Measurements from ENCODE around the gene TAF15. TPM values are rescaled to one million over a fixed set of nuclear protein-coding genes. Genes with fewer than 3 reads are reported as not detected.

Gene TAF15
- total RNA-seq, 4 donors from 2014 or later = 25.2 to 39.5 (median 31.6) TPM

DNA sequence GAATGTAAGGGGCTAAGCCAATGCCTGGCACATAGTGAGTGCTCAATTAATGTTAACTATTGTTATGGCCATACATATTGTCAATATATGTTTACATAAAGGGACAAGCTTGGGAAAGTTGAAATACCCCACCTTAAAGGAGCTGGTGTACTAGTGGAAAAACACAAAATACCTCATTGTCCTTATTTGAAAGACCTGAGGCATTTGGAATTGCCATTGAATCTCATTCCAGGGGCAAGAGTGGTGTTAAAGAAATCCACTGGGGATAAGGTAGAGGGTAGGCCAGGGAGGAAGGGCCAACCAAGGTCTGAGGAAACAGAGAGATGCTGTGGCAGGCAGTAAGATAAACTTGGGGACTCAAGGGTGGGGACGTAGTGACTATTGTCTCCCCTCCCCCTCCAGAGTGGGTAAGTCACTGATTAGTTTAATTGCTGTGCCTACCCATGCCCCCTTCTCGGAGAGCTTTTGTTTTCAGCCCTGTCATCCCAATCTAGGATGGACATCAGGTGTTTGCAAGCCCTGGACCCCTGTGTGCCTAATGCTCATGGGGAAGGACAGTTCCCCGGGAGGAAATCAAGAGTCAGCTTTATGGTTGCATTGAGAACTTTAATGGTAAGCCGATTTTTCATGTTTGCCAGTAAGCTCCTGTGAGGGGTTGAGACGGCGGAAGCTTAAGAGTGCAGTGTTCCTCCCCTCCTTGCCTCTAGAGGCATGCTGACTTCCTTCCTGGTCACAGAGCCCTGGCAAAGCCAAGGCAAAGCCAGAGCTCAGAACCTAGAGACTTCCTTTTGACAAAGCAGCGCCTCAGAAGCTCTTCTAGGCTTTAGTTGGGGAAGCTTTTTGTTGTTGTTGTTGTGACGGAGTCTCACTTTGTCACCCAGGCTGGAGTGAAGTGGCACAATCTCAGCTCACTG, 61.9 kb downstream of the TAF15 start:
- H3K27ac ChIP-seq = no peak overlapping the region
- no peaks in the 10 kb centered on the region for H3K36me3 ChIP-seq
- in situ Hi-C loops (cut with MboI; ENCODE audit: low sequenced_read_pairs in 4 of 4) = loop anchor here in 1 of 4 donors (25.0 kb wide), 1 partner anchor 91 kb away; no protein-coding TSS in a partner anchor

DNA sequence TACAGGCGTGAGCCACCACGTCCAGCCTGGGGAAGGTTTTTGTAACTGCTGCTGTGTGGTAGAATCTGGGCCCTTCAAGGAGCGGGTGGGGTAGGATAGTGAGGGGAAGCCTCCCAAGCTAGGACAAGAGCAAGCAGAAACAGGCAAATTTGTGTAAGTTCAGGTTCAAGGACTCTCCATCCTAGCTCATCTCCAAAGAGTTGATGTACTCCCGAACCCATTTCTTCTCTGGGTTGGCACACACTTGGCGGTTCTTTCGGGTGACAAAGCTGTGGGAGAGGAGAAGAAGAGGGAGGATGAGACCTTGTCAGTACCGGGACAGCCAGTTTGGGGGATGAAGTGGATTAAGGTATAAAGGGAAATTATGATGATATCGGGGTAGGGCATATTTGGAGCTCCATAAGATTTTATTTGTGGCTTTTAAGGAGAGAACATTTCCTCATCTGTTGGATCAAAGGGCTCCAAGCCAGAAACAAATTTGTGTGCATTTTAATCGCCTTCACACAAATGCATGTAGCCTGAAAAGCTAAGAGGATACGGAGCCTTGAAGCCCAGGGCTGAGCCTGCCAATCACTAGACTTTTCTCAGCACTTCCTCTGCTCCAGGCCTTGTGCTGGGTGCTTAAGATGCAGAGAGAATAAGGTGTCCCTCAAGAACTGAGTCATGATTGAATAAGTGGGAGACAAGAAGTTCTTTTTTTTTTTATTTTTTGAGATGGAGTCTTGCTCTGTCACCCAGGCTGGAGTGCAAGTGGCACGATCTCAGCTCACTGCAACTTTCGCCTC, 63.1 kb downstream of the TAF15 start:
- no peak for ATAC-seq
- in situ Hi-C loops (cut with MboI; ENCODE audit: low sequenced_read_pairs in 4 of 4) = loop anchor here in 1 of 4 donors (25.0 kb wide), 1 partner anchor 90 kb away; no protein-coding TSS in a partner anchor

More for the DNA sequence above, 61.9 kb downstream of the TAF15 start:
- ATAC-seq (no peak), DNase-seq (no peak)
- H3K4me3 ChIP-seq = no peak overlapping the region
- no peaks in the 10 kb centered on the region for H3K9me3 ChIP-seq
- intact Hi-C loops (cut with DNase I; ENCODE audit: low total_unique reads) = no loop called here
- no peak for TF ChIP-seq POLR2A (IDR thresholded peaks at IDR 0.05)
- TF ChIP-seq, protein P1, sequence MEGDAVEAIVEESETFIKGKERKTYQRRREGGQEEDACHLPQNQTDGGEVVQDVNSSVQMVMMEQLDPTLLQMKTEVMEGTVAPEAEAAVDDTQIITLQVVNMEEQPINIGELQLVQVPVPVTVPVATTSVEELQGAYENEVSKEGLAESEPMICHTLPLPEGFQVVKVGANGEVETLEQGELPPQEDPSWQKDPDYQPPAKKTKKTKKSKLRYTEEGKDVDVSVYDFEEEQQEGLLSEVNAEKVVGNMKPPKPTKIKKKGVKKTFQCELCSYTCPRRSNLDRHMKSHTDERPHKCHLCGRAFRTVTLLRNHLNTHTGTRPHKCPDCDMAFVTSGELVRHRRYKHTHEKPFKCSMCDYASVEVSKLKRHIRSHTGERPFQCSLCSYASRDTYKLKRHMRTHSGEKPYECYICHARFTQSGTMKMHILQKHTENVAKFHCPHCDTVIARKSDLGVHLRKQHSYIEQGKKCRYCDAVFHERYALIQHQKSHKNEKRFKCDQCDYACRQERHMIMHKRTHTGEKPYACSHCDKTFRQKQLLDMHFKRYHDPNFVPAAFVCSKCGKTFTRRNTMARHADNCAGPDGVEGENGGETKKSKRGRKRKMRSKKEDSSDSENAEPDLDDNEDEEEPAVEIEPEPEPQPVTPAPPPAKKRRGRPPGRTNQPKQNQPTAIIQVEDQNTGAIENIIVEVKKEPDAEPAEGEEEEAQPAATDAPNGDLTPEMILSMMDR (IDR thresholded peaks at IDR 0.05 in 4 of 5, conservative IDR thresholded peaks at IDR 0.05 in 1 of 5) = no peak
- no peaks in the 10 kb centered on the region for H3K4me1 ChIP-seq
- no peaks in the 10 kb centered on the region for H3K27me3 ChIP-seq

DNA sequence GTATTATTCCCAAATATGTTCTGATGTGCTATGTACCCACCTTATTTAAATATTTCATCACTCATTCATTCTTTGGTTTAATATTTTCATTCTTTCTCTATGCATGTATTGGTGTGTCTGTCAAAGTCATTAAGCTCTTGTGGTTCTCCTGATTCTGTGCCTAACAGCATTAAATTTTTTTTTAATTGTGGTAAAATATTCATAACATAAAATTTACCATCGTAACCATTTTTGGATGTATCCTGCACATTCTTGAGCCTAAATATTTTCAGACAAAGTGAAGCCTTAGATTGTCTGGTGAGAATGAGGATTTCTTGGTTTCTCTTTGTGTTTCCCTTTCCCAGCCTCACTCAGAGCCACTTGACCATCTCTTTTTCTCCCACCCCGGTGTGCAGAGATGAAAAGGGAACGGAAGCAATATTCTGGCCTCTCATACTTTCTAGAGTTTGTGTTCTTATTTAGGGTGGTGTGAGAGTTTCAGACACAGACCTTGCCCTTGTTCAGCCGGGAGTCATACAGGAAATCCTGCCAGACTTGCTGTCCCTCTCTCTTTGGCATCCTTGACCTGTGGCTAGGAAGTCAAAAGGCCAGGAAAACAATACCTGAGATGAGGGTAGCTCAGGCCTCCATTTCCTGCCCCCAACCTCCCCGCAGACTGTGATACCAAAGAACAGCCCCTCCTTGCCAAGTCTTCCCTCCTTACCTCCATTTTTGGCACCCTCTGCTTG, 66.0 kb downstream of the TAF15 start:
- no peak overlapping the region for H3K4me3 ChIP-seq
- DNase-seq = no peak
- intact Hi-C loops (cut with DNase I; ENCODE audit: low total_unique reads) (no loop called here), in situ Hi-C loops (cut with MboI; ENCODE audit: low sequenced_read_pairs in 4 of 4) (no loop called here)
- H3K36me3 ChIP-seq = no peaks in the 10 kb centered on the region
- TF ChIP-seq, protein P1 (IDR thresholded peaks at IDR 0.05 in 4 of 5, conservative IDR thresholded peaks at IDR 0.05 in 1 of 5) = no peak
- TF ChIP-seq POLR2A (IDR thresholded peaks at IDR 0.05) = no peak
- H3K9me3 ChIP-seq = no peaks in the 10 kb centered on the region
- ATAC-seq = no peak
- no peaks in the 10 kb centered on the region for H3K4me1 ChIP-seq
- no peak overlapping the region for H3K27ac ChIP-seq
- no peaks in the 10 kb centered on the region for H3K27me3 ChIP-seq

More for the DNA sequence above, 63.1 kb downstream of the TAF15 start:
- no peaks in the 10 kb centered on the region for H3K36me3 ChIP-seq
- no peak overlapping the region for H3K27ac ChIP-seq
- H3K4me1 ChIP-seq = no peaks in the 10 kb centered on the region
- DNase-seq = no peak
- intact Hi-C loops (cut with DNase I; ENCODE audit: low total_unique reads) = no loop called here
- H3K9me3 ChIP-seq = no peaks in the 10 kb centered on the region
- no peak for TF ChIP-seq POLR2A (IDR thresholded peaks at IDR 0.05)
- TF ChIP-seq, protein P1 (IDR thresholded peaks at IDR 0.05 in 4 of 5, conservative IDR thresholded peaks at IDR 0.05 in 1 of 5) = no peak
- no peak overlapping the region for H3K4me3 ChIP-seq
- H3K27me3 ChIP-seq = no peaks in the 10 kb centered on the region

DNA sequence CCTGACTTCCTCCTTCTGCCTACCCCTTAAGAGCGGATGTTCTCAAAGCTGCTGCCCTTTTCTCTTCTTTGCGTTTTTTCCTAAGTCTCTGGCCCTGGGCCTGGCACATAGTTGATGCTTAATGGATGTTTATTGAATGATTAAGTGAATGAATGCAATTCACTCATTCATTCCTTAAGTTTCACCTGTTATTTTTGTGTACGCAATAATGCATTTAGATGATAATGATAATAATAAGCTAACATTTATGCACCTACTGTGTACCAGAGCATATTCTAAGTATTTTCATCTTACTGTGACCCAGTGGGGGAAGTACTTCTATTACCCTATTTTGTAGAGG, 66.5 kb downstream of the TAF15 start:
- H3K9me3 ChIP-seq = no peaks in the 10 kb centered on the region
- in situ Hi-C loops (cut with MboI; ENCODE audit: low sequenced_read_pairs in 4 of 4) = no loop called here
- intact Hi-C loops (cut with DNase I; ENCODE audit: low total_unique reads) = no loop called here
- H3K36me3 ChIP-seq = no peaks in the 10 kb centered on the region
- no peaks in the 10 kb centered on the region for H3K4me1 ChIP-seq
- H3K27ac ChIP-seq = no peak overlapping the region
- no peak for TF ChIP-seq POLR2A (IDR thresholded peaks at IDR 0.05)
- TF ChIP-seq, protein P1 (IDR thresholded peaks at IDR 0.05 in 4 of 5, conservative IDR thresholded peaks at IDR 0.05 in 1 of 5) = no peak
- no peaks in the 10 kb centered on the region for H3K27me3 ChIP-seq
- H3K4me3 ChIP-seq = no peak overlapping the region
- ATAC-seq (no peak), DNase-seq (no peak)

Data from gastrocnemius medialis (tissue), 4 donors.